ENCODE data around the gene RERE. TPM values are rescaled to one million over a fixed set of nuclear protein-coding genes. Genes with fewer than 3 reads are reported as not detected.
A peak's percentile ranks its signal among the peaks of the same experiment; 100 is the strongest.

RERE gene
- total and polyA plus RNA-seq, 12 donors: 46.5 to 163 (median 139) TPM

DNA sequence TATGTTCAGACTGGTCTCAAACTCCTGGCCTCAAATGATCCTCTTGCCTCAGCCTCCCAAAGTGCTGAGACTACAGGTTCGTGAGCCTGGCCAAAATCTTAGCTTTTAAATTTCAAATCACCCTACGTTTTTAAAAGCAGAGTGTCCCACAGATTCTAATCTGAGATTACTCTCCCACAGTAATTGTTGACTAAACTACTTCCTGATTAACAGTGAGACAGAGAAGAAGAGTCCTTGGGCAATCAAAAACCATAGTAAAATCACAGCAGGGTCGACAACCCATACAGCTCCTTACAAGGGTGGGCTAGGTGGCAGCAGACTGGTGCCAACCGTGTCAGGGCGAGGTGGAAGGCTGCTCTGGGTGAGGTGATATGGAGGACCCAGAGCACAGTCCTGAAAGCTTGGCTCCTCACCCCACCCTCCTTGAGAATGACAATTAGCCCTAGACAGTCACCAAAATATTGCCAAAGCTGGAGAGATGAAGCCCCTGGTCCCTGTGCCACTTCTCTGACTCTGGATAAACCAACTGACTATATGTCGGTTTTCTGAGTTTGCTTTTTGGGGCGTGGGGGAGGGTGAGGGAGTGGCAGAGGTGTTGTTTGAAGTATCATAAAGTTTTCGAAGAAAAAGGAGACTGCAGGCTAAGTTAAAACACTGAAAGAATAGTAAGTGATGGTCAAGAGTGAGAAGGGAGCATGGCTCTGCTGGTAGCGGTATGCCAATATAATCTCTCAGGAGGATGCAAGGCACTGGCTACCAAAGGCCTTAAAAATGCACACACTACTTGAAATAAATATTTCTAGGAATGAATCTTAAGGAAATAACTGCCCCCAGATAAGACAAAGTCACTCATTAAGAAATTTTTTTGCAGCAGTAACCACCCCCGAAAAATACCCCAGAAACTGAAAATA, 412.7 kb downstream of the RERE start:
- H3K36me3 ChIP-seq: peaks cover 0 to 75% (median 13%) of the 10 kb centered on the region in 9 donors
- no peaks in the 10 kb centered on the region for H3K27me3 ChIP-seq
- H3K4me1 ChIP-seq: peaks cover 27 to 59% (median 46%) of the 10 kb centered on the region in 9 donors
- TF ChIP-seq, protein P1, sequence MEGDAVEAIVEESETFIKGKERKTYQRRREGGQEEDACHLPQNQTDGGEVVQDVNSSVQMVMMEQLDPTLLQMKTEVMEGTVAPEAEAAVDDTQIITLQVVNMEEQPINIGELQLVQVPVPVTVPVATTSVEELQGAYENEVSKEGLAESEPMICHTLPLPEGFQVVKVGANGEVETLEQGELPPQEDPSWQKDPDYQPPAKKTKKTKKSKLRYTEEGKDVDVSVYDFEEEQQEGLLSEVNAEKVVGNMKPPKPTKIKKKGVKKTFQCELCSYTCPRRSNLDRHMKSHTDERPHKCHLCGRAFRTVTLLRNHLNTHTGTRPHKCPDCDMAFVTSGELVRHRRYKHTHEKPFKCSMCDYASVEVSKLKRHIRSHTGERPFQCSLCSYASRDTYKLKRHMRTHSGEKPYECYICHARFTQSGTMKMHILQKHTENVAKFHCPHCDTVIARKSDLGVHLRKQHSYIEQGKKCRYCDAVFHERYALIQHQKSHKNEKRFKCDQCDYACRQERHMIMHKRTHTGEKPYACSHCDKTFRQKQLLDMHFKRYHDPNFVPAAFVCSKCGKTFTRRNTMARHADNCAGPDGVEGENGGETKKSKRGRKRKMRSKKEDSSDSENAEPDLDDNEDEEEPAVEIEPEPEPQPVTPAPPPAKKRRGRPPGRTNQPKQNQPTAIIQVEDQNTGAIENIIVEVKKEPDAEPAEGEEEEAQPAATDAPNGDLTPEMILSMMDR (IDR thresholded peaks at IDR 0.05): no peak
- peak overlapping the region in 4 of 10 donors; percentile 31 to 96 (median 38) for H3K27ac ChIP-seq
- intact Hi-C loops (cut with DNase I): loop anchor here in 5 of 10 donors (5.0 to 10.0 kb wide), 3 partner anchors 32 to 260 kb away; no protein-coding TSS in a partner anchor
- 86 to 88% methylated on average over 10 of the region's 10 CpGs for WGBS, 2 donors
- ATAC-seq (no peak), DNase-seq (no peak)
- no peaks in the 10 kb centered on the region for H3K9me3 ChIP-seq
- no peak overlapping the region for H3K4me3 ChIP-seq

DNA sequence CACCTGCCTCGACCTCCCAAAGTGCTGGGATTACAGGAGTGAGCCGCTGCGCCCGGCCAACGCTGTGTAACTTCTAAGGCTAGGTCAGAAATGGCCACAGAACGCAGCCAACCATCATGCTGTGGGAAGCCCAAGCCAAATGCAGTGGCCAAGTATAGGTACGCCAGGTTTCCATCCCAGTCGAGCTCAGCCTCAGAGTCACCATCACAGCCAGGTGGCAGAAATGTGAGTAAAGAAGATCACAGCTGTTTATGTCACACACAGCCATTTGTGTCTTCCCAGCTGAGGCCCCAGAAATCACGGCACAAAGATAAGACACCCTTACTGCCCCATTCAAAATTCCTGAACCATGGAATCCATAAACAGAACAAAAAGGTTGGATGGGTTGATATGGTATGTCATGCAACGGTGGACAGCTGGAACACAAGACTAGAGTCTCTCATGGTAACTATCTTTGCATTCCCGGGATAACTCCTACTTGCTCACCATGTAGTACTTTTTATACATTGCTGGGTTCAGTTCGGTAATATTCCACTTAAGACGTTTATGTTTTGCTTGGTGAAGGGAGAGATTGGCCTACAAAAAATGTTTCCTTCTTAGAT, 415.2 kb downstream of the RERE start:
- no peak overlapping the region for H3K4me3 ChIP-seq
- 74 to 76% methylated on average over 13 of the region's 13 CpGs for WGBS, 2 donors
- TF ChIP-seq, protein P1 (IDR thresholded peaks at IDR 0.05): no peak
- H3K9me3 ChIP-seq: no peaks in the 10 kb centered on the region
- ATAC-seq: peak in 3 of 8 donors; percentile 26 to 51 (median 35)
- intact Hi-C loops (cut with DNase I): loop anchor here in 2 of 10 donors (5.0 to 10.0 kb wide), 2 partner anchors 40 to 263 kb away; no protein-coding TSS in a partner anchor
- no peaks in the 10 kb centered on the region for H3K27me3 ChIP-seq
- H3K4me1 ChIP-seq: peaks cover 15 to 59% (median 44%) of the 10 kb centered on the region in 9 donors
- H3K36me3 ChIP-seq: peaks cover 0 to 60% (median 13%) of the 10 kb centered on the region in 9 donors
- peak overlapping the region in 4 of 10 donors; percentile 2 to 42 (median 21) for H3K27ac ChIP-seq
- no peak for DNase-seq

GRCh38 chr1:8398677-8399076, 418.8 kb downstream of the RERE start:
- H3K4me1 ChIP-seq: peaks cover 16 to 70% (median 60%) of the 10 kb centered on the region in 9 donors
- H3K9me3 ChIP-seq: no peaks in the 10 kb centered on the region
- TF ChIP-seq, protein P1 (IDR thresholded peaks at IDR 0.05): peak in 1 of 9 donors; percentile 15
- ATAC-seq (no peak), DNase-seq (no peak)
- no peaks in the 10 kb centered on the region for H3K27me3 ChIP-seq
- peak overlapping the region in 8 of 10 donors; percentile 16 to 82 (median 74) for H3K27ac ChIP-seq
- no peak overlapping the region for H3K4me3 ChIP-seq
- WGBS, 2 donors: 70 to 77% methylated on average over 5 of the region's 5 CpGs
- intact Hi-C loops (cut with DNase I): no loop called here
- peaks cover 0 to 48% (median 7%) of the 10 kb centered on the region in 9 donors for H3K36me3 ChIP-seq

GRCh38 chr1:8398086-8398485, 419.4 kb downstream of the RERE start:
- no peaks in the 10 kb centered on the region for H3K9me3 ChIP-seq
- intact Hi-C loops (cut with DNase I): no loop called here
- peaks cover 0 to 49% (median 7%) of the 10 kb centered on the region in 9 donors for H3K36me3 ChIP-seq
- 99 to 100% methylated on average over 2 of the region's 2 CpGs for WGBS, 2 donors
- TF ChIP-seq, protein P1 (IDR thresholded peaks at IDR 0.05): no peak
- ATAC-seq (no peak), DNase-seq (no peak)
- no peaks in the 10 kb centered on the region for H3K27me3 ChIP-seq
- peaks cover 16 to 75% (median 63%) of the 10 kb centered on the region in 9 donors for H3K4me1 ChIP-seq
- no peak overlapping the region for H3K4me3 ChIP-seq
- H3K27ac ChIP-seq: peak overlapping the region in 9 of 10 donors; percentile 35 to 82 (median 73)
